ENCODE measurements around the gene ARSB.
A peak's percentile ranks its signal among the peaks of the same experiment; 100 is the strongest.
"Not testable (repeated sequence)": the region's sequence is repeated elsewhere in the genome, so short reads cannot be mapped to it uniquely, and the experiment has no call there.

ARSB gene

DNA sequence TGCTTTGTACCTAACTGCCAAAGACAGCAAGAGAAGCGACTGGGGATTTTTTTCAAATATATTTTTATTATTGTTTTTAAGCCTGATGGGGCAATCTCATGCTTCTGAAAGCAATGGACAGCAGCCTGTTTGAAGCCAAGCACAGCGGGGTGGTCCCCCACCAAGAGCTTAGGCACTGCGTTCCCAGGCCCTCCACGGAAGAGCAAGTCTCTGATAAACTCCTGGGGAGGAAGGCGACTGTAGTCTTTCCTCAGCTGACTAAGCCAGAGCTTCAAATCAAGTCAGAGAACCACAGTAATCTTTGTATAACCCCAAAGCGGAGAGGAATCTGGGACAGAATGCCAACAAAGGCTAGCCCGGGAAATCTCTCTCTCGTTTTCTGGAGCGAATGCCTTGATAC is 54.4 kb downstream of the ARSB start:
- no peak for DNase-seq (ENCODE audit: low read depth)

DNA sequence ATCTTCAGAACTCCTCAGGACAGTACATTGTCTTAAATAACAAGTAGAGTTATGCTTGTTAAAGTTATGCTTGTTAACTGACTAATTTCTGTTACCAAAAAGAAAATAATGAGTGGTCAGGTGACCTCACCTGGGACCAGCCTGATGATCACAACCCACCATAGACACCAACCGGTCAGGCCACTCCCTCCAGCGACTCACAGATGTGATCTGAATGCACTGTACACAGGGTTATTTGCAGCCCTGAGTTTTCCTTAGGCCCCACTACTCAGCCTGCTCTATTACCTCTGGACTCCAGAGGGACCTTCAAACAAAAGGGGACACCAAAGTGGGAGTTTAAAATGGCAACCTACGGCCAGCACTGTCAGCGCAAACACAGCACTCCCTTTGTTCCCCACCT is 55.3 kb downstream of the ARSB start:
- no peak for DNase-seq (ENCODE audit: low read depth)

DNA sequence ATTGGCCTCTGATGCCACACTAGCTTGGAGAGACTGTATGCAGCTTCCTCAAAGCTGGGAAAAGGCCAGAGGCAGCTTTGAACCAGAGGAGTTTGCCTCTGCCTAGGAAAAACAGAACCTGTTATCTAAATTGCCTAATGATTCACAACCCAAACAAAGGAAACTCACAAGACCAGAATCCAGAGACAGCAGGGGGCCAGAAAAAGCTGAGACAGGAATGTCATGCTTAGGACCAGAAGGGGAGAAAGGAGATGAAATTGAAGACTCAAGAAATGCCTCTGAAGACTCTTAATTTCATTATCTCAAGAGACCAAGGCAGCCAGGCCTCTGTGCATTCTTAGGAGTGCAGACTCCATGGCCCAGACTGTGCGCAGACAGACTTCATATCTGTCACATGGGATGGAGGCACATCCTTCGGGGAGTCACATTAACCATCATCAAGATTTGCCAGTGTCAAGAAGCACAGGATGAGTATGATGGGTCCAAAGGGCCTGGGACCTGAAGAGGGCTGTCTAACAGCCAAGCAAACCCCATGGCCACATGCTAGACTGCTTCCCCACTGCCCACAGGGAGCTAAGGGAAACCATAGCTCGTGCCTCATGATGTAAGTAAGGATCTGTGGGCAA is 57.3 kb downstream of the ARSB start:
- DNase-seq (ENCODE audit: low read depth) = no peak

DNA sequence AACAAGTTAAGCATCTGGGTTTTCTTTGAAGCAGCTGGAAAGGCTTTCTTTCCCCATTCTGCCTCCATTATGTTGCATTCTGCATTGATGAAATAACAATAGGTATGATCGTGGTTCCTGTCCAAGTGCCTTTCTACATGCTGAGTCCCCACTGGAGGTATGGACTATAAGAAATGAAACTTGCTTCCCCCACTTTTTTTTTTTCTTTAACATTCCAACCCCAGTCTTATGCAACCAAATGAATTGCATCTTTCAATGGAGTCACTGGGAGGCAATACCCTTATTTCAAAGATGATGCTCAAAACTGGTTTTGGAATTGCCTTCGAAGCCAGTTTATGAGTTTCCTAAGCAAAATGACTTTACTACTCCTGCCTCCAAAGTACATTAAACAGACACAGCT is 58.9 kb downstream of the ARSB start:
- no peak for DNase-seq (ENCODE audit: low read depth)

DNA sequence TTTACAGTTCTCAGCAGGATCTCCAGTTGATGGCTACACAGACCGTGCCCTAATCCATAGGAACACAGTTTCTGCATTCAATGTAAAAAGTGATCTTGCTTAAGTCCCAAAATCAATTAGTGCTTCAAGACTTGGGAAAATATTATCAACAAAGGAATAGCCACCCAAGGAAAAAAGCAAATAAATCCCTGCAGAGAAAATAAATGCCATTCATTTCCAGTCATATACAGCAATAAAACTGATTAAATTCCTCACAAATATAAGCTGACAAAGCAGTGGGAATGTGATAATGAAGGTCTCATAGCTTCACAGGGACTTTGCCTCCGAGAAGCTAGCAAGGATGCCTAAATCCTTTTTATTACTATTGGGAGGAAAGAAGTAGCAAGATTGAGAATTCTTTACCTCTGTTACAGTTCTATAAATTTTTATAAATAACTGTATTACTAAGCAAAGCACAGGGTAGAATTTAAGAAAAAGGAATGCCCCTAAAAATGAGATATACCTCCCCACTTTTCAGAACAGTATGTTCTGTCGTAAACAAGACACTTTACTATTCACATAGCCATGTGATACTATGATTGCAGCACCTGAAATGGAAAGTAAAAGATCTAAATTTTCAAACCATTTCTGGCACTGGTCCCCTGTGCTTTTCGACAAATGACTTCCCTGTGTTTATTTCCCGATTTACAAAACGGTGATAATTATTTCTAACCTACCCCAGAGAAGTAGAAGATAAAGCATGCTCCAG is 59.8 kb downstream of the ARSB start:
- no peak for DNase-seq (ENCODE audit: low read depth)

DNA sequence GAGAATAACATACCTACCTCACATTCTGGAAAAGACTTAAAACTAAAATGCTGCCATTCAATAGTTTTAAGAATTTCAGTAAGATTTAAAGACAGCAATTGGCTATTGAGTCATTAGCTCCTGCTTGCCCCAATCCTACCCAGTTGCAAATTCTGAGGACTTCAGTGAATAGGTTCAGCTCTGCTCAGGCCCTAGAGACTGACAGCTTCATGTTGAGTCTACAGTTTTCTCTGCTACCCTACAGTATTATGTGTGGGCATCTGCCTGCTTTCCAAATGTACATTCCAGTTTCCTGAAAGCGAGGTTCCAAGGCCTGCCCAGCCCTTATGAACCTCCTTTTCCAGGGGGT is 61.5 kb downstream of the ARSB start:
- DNase-seq (ENCODE audit: low read depth) = no peak

DNA sequence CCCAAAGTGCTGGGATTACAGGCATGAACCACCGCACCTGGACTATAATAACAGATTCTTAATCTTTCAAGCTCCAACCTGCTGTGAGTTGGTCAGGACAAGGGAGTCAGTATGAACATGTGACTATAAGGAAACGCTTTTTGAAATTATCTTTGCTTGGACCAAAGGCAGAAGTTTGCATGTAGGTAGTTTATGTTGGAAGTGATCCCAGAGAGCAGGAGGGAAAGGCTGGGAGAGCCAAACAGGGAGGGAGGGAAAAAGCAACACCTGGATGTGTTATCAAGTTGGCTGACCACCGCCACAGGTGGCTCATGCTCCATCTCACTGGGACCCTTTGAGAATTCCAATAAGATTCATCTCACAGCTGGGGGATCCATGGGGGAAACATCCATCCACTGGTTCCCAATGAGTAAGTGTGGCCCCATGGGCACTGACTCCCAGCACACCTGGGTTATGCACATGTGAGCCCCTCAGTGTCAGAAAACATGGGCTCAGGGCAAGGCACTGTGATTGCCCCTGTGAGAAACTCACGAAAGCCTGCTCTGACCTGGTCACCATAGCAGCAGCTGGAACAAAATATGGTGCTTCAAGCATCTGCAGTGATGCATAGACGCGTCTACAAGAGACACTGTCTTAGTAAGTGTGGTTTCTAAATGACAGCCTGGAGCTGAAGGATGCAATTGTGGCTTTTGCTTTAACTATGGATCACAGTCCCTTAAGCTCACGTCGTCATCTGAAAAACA is 62.1 kb downstream of the ARSB start:
- no peak for DNase-seq (ENCODE audit: low read depth)

DNA sequence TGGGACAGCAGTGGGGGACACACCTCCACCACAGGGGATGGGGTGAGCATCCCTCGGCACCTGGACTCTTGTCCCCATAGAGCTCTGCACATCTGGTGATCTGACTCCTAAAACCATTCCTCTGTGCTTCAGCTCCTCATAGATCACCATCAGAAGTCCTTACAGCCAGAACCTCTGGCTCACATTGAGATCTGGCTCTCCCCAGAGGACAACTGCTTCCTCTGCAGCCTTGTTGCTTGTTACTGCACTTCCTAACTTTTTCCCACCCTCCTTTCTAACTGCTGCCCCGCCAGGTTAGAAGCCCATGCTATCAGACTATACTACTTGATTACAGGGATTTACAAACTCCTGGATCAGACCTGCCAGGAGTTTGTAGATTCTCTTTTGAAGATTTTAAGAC is 64.5 kb downstream of the ARSB start:
- DNase-seq (ENCODE audit: low read depth) = no peak

DNA sequence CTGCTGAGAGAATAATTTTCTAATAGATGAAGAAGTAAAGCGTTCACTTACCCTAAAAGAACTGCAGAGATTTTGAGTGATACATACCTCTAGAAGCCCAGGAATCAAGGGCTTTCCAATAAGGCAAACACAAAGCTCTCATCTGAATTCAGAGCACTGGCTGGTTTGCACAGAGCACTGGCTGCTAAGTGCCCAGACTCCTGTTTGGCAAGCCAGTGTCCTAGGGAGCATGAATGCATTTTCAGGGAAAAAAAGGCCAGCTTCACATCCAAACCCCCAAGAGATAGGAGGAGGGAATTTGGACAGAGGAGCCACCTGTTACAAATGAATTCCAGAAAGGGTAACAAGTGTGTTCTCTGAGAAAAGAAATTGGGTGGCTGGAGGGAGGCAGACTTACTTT is 65.3 kb downstream of the ARSB start:
- no peak for DNase-seq (ENCODE audit: low read depth)

DNA sequence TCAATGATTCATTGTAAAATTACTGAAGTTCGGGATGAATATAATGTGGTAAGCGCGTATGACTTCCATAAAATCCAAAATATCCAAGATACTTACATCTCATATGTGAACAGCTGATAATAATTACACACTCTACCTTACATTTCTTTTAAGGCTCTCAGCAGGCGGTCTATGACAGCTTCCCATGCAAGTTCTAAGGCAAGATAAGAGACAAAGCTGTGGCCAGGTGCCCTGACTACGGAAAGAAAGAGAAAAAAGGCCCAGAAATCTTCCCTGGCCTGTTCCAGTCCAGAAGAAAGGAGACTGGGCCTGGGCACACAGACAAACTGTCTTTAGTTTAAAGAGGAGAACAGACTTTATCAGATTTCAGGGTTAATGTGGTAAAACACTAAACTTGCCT is 69.1 kb downstream of the ARSB start:
- DNase-seq (ENCODE audit: low read depth) = no peak

DNA sequence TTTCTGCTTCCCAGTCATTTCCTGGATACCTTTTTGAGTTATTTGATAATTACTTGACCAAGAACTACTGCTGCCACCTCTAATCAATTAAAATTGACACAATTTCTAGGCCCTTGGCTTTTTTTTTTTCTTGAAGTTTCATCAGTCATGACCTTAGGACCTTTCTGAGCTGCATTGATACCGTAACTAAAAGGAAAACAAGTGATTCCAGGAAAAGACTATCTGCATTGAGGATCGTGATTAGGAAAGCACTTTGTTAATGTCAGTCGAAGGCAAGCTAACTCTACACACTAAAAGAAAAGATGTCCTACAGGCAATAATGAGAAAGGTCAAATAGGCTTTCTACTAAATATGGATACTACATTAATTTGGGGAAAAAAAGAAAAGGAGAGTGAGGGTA is 69.9 kb downstream of the ARSB start:
- no peak for DNase-seq (ENCODE audit: low read depth)

DNA sequence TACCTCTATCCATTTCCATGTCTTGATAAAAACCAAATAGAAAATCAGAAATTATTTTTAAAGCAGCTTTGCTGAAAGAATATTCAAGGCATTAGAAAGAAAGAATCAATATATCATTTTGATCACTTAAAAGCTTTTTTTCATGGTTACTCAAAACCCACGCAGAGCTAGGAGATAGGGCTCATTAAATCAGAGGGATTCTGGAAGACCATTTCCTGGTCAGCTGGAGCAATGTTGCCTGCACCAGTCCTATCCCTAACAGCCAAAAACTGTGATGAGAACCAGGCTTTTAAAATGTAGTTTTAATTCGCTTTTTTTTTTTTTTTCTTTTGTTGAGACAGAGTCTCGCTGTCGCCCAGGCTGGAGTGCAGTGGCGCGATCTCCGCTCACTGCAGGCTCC is 72.3 kb downstream of the ARSB start:
- DNase-seq (ENCODE audit: low read depth) = no peak

DNA sequence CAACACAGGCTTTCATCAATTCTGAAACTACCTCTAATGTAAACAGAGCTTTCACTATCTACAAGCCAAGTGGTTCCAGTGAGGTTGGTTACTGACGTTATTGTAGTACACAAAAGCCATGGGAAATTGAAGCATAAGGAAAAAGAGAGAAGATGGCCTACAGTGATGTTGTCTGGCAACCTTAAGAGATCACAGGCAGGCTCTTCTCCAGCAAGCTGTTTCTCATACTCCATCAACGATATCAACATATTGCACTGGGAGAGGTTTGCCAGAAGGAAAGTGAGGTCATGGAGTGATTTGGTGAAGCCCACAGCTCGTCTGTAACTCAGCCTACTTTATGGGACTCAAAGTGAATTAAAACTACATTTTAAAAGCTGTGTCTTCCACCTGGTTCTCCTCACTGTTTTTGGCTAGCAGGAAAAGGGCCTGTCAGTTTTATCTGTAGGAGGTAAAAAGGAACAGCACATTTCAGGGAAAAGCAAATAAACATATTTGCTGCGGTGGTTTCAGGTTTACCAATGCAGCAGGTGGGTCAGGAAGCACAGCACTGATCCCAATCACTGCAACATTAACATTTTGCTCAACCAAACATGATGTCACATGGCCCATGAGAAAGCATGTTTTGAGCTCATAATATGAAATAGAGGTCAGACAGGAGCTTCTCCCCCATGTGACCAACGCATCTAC is 72.9 kb downstream of the ARSB start:
- DNase-seq (ENCODE audit: low read depth) = no peak

DNA sequence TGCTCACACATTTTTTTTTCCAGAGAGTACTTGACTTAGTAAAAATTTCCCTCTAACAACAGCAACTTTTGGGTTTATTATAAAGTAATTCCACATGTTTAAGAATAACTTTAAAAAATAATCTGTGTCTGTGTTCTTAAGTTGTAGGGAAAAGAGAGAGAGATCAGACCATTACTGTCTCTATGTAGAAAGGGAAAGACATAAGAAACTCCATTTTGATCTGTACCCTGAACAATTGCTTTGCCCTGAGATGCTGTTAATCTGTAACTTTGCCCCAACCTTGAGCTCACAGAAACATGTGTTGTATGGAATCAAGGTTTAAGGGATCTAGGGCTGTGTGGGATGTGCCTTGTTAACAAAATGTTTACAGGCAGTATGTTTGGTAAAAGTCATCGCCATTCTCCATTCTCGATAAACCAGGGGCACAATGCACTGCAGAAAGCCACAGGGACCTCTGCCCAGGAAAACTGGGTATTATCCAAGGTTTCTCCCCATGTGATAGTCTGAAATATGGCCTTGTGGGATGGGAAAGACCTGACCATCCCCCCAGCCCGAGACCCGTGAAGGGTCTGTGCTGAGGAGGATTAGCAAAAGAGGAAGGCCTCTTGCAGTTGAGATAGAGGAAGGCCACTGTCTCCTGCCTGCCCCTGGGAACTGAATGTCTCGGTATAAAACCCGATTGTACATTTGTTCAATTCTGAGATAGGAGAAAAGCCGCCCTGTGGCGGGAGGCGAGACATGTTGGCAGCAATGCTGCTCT is 75.7 kb downstream of the ARSB start:
- not testable (repeated sequence) for DNase-seq (ENCODE audit: low read depth)

DNA sequence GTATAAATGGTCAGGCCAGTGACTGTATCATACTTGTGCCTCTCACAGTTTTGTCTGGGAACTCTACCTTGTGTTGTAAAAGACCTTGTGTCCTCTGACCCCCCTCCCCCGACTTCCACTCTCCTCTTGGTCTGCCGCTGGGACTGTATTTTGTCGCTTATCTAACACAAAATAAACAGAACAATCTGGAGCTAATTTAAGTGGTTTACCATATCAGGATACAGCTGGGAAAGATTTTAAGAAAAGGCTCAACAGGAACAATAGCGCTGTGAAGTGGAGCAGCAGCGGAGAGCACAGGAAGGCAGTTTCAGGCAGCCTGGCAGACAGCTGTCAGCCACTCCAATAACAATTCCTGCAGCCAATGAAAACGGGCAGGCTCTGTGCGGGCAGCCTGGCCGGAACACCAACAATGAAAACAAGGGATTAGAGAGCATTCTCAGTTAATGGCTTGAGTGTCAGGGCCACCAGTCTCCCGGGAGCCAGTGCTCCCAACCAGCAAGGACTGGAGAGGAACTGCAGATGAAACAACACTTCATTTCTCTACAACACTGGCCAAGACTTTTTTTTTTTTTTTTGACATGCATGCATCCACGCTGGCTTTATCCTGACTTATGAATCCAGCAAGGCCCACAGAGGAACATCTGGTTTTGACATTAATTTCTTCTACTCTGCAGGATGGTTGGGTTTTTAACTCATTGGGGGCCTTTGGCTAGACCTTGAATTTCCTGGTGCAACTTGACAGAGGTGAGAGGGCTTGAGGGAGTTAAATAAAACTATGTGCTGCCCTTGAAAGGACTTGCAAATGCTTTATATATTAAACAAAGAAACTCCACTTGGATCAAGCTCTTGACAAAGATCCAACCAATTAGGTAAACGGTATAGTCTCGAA is 76.7 kb downstream of the ARSB start:
- DNase-seq (ENCODE audit: low read depth) = no peak

DNA sequence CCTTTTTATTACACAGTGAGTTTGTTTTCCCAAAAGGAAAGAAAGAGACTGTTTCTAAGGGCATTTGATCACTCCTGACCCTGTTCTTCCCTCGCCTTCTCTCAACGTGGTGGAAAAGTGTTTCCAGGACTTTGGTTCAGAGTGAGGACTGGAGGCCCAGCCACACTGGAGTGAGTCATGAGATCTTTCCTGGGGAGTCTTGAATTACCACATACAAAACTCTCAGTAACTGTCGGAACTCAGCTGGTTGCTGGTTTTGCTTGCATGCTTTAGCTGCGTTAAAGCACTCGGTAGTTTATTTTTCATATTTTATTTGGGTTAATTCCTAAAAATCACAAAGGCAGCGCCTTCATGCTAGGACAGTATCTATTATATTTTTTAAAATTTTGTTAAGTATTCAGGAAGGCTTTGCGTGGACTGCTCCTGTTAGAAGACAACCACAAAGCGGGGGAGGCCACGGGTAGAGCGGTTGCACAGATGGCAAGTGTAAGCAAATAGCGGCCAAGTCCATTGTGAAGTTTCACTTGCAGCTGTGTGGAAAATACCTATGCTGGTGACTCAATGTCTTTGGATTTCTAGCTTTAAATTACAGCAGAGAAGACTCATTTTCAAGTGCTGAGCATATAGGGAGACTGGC is 77.7 kb downstream of the ARSB start:
- DNase-seq (ENCODE audit: low read depth) = no peak

DNA sequence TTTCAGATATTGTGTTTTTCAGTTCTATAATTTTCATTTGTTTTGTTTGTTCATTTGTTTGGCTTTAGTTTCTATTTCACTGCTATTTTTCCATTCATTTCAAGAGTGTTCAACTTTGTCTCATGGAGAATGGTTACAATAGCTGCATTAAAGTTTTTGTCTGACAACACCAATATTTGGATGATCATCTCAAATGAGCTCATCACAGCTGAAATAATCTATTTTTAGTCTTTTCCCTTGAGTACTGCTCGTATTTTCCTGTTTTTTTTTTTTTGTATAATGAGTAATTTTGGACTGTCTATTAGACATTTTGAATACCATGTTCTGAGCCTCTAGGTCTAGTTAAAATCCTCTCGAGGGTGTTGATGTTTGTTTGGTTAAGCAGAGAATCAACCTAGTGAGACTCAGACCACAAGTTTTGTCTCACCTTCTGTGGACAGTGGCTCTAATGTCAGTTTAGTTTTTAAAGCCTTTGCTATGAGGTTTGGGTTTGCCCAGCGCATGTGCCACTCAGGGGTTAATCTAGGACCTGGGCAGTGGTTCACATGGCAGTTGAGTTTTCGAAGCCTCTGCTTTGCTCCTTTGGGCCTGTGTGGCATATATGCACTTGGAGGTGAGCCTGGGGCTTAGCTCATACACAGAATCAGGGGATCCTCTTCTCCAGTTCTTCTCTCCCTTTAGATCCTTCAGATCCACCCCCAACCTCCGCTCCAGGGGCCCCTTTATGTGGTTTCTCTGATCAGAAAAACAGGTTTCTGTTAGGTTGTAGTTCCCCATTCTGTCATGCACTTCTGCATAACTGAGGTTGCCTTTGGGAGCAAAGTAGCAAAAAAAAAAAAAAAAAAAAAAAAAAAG is 79.8 kb downstream of the ARSB start:
- no peak for DNase-seq (ENCODE audit: low read depth)

DNA sequence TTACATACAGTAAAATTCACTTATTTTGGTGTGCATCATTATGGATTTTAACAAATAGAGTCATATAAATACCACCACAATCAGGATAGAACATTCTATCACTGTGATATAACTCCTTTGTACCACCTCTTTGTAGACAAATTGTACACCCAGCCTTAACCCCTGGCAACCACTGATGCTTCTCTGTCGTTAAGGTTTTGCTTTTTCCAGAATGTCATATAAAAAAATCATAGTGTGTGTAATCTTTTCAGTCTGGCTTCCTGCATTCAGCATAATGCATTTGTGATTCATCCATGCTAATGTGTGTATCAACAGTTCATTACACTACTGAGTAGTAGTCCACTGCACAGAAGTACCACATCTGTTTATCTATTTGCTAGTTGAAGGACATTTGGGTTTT is 81.2 kb downstream of the ARSB start:
- no peak for DNase-seq (ENCODE audit: low read depth)

DNA sequence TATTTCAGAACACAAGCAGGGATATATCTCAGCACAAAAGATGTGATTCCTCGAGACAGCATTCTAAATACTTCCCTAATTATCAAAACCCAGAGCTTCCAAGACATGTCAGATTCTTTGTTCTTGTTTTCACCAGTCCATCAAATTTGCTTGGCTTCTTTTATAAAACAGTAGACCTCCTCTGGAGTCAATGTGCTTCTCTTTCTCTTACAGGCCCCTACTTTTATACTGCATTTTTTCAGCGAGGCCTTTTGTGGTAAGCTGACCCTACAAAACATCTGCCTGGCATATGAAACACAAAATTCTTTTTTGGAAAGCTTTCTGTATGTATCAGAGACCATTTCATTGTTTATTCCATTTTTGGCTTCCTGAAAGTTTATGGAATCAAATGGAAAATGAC is 81.8 kb downstream of the ARSB start:
- no peak for DNase-seq (ENCODE audit: low read depth)

DNA sequence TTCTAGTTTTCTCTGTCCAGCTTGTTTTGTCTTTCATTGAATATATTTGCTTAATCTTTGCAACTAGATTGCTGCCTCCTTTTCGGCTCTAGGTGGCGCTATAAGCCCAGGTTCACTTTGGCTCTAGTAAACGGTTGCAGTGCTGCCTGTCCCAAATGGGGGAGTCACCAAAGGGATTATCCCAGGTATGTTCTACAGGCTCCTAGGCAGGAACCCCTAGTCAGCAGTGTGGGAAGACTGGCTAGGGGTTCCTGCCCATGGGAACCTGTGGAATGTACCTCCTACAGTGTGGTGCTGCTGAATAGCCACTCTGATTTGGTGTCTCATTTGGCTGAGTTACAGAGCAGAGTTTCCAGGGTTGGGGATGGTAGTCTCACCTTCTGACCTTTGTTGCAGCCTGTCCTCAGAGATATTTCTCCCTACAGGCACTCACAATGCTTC is 85.2 kb downstream of the ARSB start:
- DNase-seq (ENCODE audit: low read depth) = peak; percentile 4

All from activated T-cell treated with anti-CD3 and anti-CD28 coated beads for 48 hours (primary cell).